GM21717 (cell line): Measurements from ENCODE around the gene C14orf132.
"Not testable (repeated sequence)": the region's sequence is repeated elsewhere in the genome, so short reads cannot be mapped to it uniquely, and the experiment has no call there.

Experiments used
- ATAC-seq: cut with Tn5 transposase; IDR thresholded peaks from one replicate; pipeline ENCODE4 v1.9.1; 2021; ENCODE audit warnings: mild to moderate bottlenecking, moderate library complexity; ENCODE audit not compliant: unreplicated experiment

C14orf132 gene

DNA sequence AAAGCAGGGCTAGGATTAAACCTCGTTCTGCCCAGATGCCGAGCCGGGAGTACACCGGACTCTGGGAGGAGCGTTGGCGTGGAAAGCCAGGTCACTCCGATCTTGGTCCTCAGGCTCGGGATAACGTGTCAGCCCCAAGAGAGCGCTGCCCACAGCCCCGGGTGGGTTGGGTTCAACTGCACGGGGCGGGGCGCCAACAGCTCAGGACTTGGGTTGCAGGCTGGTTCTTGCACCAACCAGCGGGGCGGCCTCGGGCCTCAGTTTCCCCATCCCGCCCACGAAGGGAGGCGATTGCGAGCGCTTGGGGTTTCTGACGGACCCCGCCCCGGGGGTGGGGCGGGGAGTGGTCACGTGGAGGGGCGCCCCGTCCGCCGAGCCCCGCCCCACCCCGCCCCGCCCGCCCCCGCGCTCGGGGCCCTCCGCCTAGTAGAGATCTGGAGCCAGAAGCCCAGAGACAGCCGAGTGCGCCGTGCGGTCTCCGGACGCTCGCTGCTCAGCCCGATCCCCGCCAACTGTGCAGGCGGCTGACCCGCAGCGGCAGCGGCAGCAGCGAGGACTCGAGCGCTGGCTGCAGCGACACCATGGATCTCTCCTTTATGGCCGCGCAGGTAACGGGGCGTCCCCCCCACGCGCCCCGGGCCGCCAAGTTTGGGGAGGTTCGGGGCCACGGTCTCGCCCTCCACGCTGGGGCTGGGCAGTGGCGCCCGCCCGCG lies at the start of gene C14orf132:
Gene C14orf132 (plus strand): TSS at position 443 of the 713 bp plus-strand sequence. CDS start 139 bp downstream, at position 582.
- no peak for ATAC-seq

DNA sequence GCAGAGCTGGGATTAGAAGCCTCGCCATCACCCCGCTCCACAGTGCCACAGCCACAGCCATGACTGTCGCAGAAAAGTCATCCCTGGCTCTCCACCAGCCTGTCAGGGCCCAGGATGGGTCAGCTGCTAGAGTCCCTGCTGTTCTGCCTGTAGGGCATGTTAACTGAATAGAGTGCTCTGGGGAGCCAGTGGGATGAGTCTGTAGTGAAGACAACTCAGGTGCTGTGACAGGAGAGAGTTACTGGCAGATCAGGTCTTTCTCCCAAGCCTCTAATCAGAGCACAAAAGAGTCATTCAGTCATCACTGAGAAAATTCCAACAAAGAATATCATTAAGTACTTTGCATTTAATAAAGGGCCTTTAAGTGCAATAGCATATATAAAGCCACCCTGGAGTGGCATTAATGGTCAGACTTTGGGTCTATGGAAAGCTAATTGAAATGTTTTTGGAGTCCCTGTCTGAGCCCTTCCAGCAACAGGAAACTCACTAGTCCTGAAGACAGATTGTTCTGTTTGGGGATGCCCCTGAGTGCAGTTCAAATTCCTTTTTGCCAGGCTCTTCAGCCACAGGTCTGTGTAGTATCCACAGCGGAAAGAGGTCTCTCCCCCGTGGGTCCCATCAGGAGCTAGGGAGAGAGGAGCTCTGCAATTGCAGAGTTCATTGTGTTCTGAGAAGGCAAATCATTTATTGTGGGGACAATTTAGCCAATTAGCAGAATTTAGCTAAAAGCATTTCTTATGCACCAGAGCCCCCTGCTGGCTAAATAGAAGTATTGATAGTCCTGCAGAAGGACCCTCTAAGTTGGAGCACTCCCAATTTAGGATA lies 45.2 kb upstream of the C14orf132 start:
- ATAC-seq: no peak

GRCh38 chr14:95994593-95994928 lies 44.6 kb upstream of the C14orf132 start:
- ATAC-seq: no peak

DNA sequence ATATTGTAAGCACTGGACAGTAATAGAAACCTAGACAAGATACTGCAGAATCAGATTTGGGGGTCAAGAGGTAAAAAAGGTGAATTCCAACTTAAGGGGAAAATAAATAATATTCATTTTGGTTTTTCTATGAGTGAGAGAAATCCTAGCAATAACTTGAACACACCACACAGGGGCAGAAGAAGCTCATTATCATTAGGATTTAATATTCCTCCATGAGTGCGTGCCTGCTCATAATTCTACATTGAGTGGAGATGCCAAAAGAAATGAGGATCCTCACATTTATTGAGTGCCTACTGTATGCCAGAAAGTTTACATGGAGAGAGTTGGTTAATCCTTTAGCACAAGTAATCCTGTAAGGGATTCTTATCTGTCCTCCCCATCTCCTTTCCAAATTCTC lies 40.5 kb upstream of the C14orf132 start:
- no peak for ATAC-seq

DNA sequence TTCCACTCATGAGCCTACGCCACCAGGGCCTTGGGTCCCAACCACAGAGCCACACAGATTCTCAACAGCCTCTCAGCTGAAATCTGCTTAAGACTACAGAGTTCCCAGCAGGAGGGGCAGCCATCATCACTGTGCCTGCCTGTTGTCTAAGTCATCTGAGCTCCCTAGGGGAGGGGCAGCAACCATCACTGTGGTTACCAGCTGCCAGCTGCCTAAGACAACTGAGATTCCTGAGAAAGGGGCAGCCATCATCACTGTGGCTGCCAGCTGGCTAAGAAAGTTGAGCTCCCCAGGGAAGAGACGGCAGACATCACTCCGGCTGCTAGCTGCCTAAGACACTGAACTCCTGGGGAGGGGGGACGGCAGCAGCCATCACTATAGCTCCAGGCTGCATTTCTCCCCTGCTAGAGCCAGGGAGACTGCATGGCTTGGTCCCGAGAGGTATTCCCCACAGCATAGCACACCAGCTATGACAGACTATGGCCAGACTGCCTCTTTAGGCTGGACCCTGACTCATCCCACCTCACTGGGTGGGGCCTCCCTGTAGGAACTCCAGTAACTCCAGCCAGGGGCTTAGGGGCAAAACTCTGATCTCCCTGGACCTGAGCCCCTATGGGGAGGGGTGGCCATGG lies 37.2 kb upstream of the C14orf132 start:
- no peak for ATAC-seq

DNA sequence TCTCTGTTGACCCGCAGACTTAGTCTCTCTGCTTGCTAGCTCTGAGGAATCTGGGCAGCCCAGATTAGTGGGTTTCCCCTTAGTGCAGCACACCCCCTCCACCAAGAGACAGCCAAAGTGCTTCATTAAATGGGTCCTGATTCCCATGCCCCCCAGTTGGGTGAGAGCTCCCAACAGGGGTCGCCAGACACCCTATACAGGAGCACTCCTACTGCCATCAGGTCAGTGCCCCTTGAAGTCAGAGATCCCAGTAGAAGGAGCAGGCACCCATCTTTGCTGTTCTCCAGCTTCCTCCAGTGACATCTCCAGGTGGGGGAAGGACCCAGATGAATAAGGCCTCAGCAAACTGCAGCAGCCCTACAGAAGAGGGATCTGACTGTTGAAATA lies 36.7 kb upstream of the C14orf132 start:
- no peak for ATAC-seq

GRCh38 chr14:96011131-96011530 lies 28.0 kb upstream of the C14orf132 start:
- ATAC-seq: no peak

- ATAC-seq: no peak
Measured at GRCh38 chr14:96011607-96012006, 27.6 kb upstream of the C14orf132 start.

DNA sequence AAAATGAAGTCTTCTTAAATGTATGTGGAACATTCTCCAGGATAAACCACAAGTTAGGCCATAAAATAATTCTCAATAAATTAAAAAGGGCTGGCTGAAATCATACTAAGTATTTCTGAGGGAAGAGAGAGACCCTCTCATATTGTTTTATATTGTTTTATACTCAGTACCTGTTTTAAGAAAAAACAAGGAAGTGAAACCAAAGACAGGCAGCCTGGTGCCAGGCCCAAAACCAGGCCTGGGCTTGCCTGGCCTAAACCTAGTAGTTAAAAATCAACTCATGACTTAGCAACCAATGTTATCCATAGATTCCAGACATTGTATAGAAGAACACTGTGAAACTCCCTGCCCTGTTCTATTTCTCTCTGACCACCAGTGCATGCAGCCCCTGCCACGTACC lies 26.4 kb upstream of the C14orf132 start:
- ATAC-seq: not testable (repeated sequence)

DNA sequence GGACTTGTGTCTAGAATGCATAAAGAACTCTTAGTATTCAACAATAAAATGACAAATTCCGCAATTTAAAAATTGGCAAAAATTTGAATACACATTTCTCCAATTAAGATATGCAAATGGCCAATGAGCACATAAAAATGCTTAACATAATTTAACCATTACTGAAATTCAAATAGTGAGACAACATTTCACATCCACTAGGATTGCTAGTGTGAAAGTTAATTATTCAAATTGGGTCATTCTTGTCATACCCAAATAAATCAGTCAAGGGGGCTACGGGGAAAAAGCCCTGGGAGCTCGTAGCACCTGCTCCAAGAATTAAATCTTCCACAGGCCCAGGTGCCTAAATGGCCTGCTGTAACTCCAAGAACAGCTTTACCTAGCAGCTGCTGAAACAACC lies 25.0 kb upstream of the C14orf132 start:
- no peak for ATAC-seq

- no peak for ATAC-seq
Measured at GRCh38 chr14:96016501-96017160, 22.5 kb upstream of the C14orf132 start.

DNA sequence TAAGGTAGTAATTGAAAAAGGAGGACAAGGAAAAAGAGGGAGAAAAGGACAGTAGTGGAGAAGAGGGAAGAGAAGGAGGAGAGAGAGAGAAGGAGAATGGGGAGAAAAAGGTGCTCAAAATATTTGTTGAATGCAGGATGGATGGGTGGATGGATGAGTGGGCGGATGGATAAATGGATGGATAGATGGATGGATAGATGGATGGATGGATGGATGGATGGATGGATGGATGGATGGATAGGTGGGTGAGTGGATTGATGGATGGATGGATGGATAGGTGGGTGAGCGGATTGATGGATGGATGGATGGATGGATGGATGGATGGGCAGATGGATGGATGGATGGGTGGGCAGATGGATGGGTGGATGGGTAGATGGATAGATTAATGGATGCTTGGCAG lies 21.3 kb upstream of the C14orf132 start:
- no peak for ATAC-seq

GRCh38 chr14:96027431-96028355 lies 11.5 kb upstream of the C14orf132 start:
- ATAC-seq: no peak

- no peak for ATAC-seq
Measured at GRCh38 chr14:96029089-96029645, 10.0 kb upstream of the C14orf132 start.

DNA sequence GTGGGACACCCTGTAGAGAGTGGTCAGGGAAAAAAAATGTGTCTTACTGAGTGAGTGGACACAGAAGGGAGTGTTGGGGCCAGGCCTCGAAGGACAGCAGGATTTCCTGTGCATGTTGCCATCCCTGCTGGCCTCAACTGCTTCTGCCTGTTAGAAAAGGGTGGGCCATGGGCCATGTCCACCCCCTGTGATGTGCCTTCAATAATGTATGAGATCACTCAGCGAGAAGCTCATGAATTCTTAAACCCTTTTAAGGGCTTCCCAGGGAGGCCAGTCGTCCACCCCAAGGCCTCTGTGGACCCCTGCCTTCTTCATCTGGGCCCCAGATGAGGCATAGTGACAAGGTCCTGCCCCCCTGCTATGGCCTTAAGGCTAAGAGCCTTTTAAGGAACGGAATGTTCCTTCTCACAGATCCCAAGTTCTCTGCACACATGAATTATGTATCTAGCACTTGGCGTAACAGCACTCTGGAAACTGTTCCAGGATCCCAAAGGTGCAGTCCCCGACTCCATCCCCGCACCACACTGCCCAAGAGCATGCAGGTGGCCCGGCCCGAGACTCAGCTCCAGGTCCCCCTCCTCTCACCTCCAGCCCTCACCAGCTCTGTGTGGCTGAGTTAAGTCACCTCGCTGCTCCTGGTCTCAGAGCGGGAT lies 8.9 kb upstream of the C14orf132 start:
- ATAC-seq: no peak

GRCh38 chr14:96031691-96032090 lies 7.5 kb upstream of the C14orf132 start:
- ATAC-seq: no peak

DNA sequence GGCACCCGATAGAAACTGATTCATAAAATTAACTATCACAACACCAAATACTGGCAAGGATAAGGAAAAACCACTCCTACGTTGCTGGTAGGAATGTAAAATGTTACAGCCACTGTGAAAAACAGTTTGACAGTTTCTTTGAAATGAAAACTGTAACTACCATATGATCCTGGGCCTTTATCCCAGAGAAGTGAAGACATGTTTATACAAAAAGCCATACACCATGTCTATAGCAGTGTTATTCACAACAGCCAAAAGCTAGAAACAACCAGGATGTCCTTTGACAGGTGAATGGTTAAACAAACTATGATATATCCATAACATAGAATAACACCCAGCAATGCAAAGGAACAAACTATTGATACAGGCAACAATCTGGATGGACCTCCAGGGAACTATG lies 3.7 kb upstream of the C14orf132 start:
- no peak for ATAC-seq

DNA sequence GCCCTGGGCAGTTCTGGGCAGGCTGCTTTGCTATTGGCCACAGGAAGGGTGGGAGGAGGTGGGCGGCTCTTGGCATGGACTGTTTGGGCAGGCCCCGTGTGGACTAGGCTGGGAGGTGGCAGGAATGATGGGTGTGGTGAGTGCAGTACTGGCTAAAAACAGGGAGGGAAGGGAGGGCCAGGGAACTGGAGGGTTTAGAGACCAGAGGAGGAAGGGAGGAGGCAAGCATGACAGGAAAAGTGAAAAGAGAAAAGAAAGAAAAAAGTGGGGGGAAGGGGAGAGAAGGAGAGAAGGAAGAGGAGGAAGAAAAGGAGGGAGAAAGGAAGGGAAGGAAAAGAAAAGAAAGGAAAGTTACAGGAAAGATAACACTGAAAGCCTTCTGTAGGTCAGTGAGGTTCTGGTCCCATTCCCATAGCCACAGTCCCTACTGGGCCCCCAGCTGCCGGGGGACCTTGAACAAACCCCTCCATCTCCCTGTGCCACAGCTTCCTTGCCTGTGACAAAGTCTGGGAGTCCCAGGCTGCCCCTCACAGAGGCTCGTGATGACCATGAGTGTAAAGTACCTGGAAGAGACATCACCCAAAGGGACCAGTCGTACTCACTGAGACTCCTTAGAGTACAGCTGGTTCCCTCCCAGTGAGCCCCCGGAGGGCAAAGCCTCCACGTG lies 1.1 kb upstream of the C14orf132 start:
- no peak for ATAC-seq

GRCh38 chr14:96038558-96038919 lies 623 bp upstream of the C14orf132 start:
- ATAC-seq: no peak
